HG02763 (cell line): Measurements from ENCODE around the gene FAM120B.

ENCODE experiments used
- ATAC-seq: cut with Tn5 transposase; IDR thresholded peaks from one replicate; pipeline ENCODE4 v1.9.1; 2021; ENCODE audit warnings: mild to moderate bottlenecking, moderate library complexity; ENCODE audit not compliant: unreplicated experiment

FAM120B gene

GRCh38 chr6:170439366-170440361 is 133.1 kb downstream of the FAM120B start:
- ATAC-seq = no peak

GRCh38 chr6:170440437-170440836 is 133.9 kb downstream of the FAM120B start:
- ATAC-seq = no peak

DNA sequence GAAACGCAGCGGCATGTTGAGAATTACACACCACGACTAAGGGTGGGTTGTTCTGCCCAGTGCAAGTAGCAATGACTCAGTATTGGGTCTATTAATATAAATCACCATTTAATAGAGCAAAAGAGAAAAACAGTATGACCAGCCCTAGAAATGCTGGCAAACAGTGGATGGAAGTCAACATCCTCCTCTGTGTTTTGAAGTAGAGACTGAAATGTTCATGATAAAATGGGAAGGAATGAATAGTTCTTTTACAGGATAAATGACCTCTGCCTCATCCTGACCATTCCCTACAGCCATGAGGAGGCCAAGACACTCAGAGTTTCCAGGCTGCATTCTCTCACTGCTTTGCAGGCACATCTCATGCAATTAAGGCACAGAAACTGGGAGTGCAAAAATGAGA is 134.8 kb downstream of the FAM120B start:
- no peak for ATAC-seq

DNA sequence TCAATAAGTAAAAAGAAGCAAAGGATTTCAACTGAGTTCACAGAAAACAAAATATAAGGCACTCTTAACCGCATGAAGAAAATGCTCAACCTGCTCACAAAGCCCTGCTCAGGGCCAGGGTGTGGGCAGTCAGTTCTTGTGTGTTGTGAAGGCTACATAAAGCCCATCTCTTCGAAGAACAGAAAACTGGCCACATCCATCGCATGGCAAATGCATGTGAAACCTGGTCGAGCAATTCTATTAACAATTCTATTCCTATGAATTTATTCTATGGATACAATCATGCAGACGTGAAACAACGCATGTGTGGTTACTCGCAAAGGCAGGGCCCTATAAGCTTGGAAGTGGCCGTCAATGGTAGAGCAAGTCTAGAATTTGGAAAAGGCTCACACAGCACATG is 136.0 kb downstream of the FAM120B start:
- ATAC-seq = no peak

DNA sequence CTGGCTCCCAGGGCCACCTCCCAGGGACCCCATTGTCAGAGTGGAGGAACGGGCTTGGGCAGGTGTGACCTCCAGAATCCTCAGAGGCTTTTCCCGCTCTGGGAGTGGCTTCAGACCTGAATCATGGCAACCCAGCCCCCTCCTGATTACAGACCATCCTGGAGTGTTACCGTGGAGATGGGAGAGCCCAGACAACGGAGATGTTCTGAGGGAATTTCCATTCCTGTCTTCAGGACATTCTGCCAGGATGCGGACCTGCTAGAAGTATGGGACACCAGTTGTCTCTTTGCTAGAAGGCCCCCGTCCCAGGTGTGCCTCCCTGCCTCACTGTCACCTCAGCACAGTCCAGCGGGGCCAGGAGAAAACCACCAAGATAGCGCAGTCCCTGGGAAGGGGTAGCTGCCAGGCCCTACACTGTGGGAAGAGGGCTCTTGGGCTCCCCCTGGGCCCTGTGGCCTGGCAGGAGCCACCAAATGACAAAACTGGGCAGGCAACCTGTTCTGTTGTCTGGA is 136.6 kb downstream of the FAM120B start:
- no peak for ATAC-seq

- no peak for ATAC-seq
Observed at GRCh38 chr6:170444056-170444591, 137.6 kb downstream of the FAM120B start.

- no peak for ATAC-seq
Observed at GRCh38 chr6:170444811-170445211, 138.3 kb downstream of the FAM120B start.

- ATAC-seq = no peak
Observed at GRCh38 chr6:170445487-170445886, 138.9 kb downstream of the FAM120B start.

DNA sequence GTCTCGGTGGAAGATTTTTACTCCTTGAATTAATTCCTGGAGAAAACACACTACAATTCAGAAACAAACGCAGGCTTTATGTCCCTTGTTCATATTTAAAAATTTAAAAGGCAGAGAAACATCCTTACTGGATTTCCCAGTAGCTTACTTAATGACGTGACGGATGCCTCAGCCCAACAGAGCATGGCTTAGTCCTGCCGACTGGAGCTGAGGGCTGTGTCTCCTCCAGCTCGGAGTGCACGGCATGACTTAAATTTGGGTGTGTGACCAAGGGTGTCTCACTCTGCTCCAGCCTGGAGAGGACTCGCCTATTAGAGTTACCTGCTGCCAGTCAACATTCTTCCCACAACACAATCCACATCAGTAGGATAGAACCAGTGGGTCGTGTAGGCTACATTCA is 139.4 kb downstream of the FAM120B start:
- ATAC-seq = no peak

GRCh38 chr6:170446841-170447560 is 140.4 kb downstream of the FAM120B start:
- ATAC-seq = no peak

DNA sequence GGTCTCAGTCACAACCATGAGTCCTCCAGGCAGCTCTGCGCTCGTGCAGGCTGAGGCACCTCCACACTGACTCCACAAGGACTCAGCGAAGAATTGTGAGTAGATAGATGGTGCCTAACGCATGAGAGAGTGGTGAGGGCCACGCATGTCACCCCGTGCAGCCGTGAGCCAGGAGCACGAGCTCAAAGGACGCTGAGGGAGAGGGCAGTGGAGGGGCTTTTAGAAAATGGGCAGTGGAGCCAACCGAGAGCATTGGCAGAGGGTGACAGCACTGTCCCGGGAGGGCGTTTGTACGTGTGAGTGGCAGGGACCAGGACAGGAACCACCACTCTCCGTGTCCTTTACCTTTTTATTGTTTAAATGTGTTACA is 141.0 kb downstream of the FAM120B start:
- ATAC-seq = no peak

- ATAC-seq = no peak
Observed at GRCh38 chr6:170448317-170448716, 141.8 kb downstream of the FAM120B start.

DNA sequence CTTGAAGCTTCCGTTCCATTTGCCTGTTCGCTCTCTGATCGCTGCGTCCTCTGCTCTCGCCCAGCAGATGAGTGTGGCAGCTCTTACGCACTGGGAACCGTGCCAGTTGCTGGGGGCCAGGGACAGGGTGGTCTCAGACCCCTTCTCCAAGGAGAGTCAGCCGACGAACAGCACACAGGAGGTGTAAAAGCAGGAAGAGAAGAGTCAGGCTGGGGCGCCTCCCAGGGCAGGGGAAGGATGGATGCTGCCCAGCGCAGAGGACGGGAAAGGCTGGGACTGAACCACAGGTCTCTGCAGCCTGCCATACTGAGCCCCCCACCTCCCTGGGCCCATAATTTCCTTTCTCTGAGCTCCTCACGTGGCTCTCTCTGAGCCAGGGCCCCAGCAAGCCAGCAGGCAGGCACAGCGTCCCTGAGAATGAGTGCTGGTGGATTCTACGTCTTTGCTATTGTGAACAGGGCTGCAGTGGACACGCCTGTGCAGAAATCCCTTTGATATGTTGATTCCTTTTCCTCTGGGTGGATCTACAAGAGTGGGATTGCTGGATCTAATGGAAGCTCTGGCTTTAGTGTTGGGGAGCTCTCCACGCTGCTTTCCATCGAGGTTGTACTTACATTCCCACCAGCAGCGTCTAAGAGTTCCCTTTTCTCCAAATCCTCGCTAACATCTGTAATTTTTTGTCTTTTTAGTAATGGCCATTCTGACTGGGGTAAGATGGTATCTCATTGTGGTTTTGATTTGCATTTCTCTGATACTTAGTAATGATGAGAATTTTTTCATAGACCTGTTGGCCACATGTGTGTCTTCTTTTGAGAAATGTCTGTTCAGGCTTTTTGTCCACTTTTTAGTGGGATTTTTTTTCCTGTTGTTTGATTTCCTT is 142.4 kb downstream of the FAM120B start:
- ATAC-seq = no peak

GRCh38 chr6:170449835-170450753 is 143.5 kb downstream of the FAM120B start:
- ATAC-seq = no peak

- ATAC-seq = no peak
Observed at GRCh38 chr6:170450916-170451761, 144.6 kb downstream of the FAM120B start.

GRCh38 chr6:170451762-170452651 is 145.4 kb downstream of the FAM120B start:
- ATAC-seq = no peak

GRCh38 chr6:170452767-170453545 is 146.4 kb downstream of the FAM120B start:
- no peak for ATAC-seq
